Endothelial cell of umbilical vein (primary cell): ENCODE measurements around the gene KCNN3. TPM values are rescaled to one million over a fixed set of nuclear protein-coding genes. Genes with fewer than 3 reads are reported as not detected.

Experiments used
- BruUV-seq: library from RNA; stranded (reverse); fragments of 400-500 nt; replicated peaks from 2 replicates; lab custom pipeline; 2021; lab: Mats Ljungman, UMichigan
- CTCF ChIA-PET: fragments of 300-600, 350-600 bp; sonication (Branson Sonifier 250); formaldehyde crosslinking; loops from one replicate; lab custom pipeline; 2021; ENCODE audit warnings: antibody characterized with exemption, inconsistent platforms; lab: Charles Lee
- POLR2A ChIA-PET: fragments of 300-600, 350-600 bp; sonication (Branson Sonifier 250); formaldehyde crosslinking; loops from one replicate; lab custom pipeline; 2021; ENCODE audit warnings: antibody characterized with exemption, inconsistent platforms; lab: Charles Lee
- DNase-seq: peaks from one replicate; pipeline ENCODE4 v3.0.0-alpha.2; 2011; ENCODE audit warnings: low read depth, low spot score
- FAIRE-seq: peaks from 2 replicates; lab custom pipeline; 2011; peaks lifted over from hg19 to GRCh38; lab: Jason Lieb, UNC
- H2AFZ ChIP-seq: 2 replicates; pipeline ENCODE4 v1.6.0; 2012; ENCODE audit warnings: low read depth, low read length, control low read depth, inconsistent platforms
- H3K27ac ChIP-seq: 2 replicates; pipeline ENCODE4 v1.5.1; 2011; ENCODE audit warnings: low read depth, mild to moderate bottlenecking, control low read depth, low read length, moderate library complexity; ENCODE audit not compliant: insufficient read depth
- H3K27me3 ChIP-seq, 2 experiments: 2 replicates each; pipeline versions ENCODE4 v1.6.0 to v1.6.1; 2011; ENCODE audit warnings: low read length in 2 of 2, mixed read lengths in 1 of 2; ENCODE audit not compliant: control insufficient read depth in 2 of 2, insufficient read depth in 2 of 2
- H3K36me3 ChIP-seq, 2 experiments: 2 replicates in 1 of 2; 3 replicates in 1 of 2; pipeline ENCODE4 v1.5.1; 2011; ENCODE audit warnings: low read length in 2 of 2, mild to moderate bottlenecking in 1 of 2, moderate library complexity in 1 of 2; ENCODE audit not compliant: control insufficient read depth in 2 of 2, insufficient read depth in 2 of 2; ENCODE audit errors: extremely low read depth in 1 of 2
- H3K4me1 ChIP-seq: 3 replicates; pipeline ENCODE4 v1.5.1; 2011; ENCODE audit warnings: mild to moderate bottlenecking, low read length; ENCODE audit not compliant: control insufficient read depth, insufficient read depth; ENCODE audit errors: extremely low read depth
- H3K4me2 ChIP-seq: 2 replicates; pipeline ENCODE4 v1.6.1; 2011; ENCODE audit warnings: low read length, control low read depth, mixed read lengths; ENCODE audit not compliant: insufficient read depth
- H3K4me3 ChIP-seq, 3 experiments: fragments of 200-600 bp in 1 of 3; sonication (generic), shearing (Covaris generic) in 1 of 3; replicated peaks in 1 of 3; 2 replicates each; pipeline ENCODE4 v1.5.1; 2011 to 2016; ENCODE audit warnings: control low read depth in 3 of 3, low read length in 3 of 3, mild to moderate bottlenecking in 2 of 3, inconsistent platforms in 1 of 3, low read depth in 1 of 3, moderate library complexity in 1 of 3; ENCODE audit not compliant: insufficient read depth in 1 of 3
- H3K79me2 ChIP-seq: 2 replicates; pipeline ENCODE4 v1.6.0; 2012; ENCODE audit warnings: low read length, inconsistent platforms; ENCODE audit not compliant: control insufficient read depth, insufficient read depth
- H3K9ac ChIP-seq: replicated peaks from 2 replicates; pipeline ENCODE3; 2011; ENCODE audit warnings: low read length, control low read depth; ENCODE audit not compliant: insufficient read depth; ENCODE audit errors: extremely low read depth
- H3K9me1 ChIP-seq: replicated peaks from 3 replicates; pipeline ENCODE4 v1.6.0; 2011; ENCODE audit warnings: mild to moderate bottlenecking, low read length; ENCODE audit not compliant: control insufficient read depth, insufficient read depth; ENCODE audit errors: extremely low read depth
- H3K9me3 ChIP-seq: replicated peaks from 2 replicates; pipeline ENCODE4 v1.5.1; 2012; ENCODE audit warnings: low read length, inconsistent platforms; ENCODE audit not compliant: control insufficient read depth, insufficient read depth
- H4K20me1 ChIP-seq: replicated peaks from 2 replicates; pipeline ENCODE3; 2011; ENCODE audit warnings: mild to moderate bottlenecking, low read length; ENCODE audit not compliant: control insufficient read depth, insufficient read depth; ENCODE audit errors: extremely low read depth
- CTCF ChIP-seq, 2 donors: IDR thresholded peaks; 1 replicate in 1 of 2; 2 replicates in 1 of 2; pipeline ENCODE4 v1.5.1; 2011; ENCODE audit warnings: low read length in 2 of 2, mild to moderate bottlenecking in 2 of 2, moderate library complexity in 2 of 2, control low read depth in 1 of 2, inconsistent platforms in 1 of 2, low read depth in 1 of 2; ENCODE audit not compliant: insufficient read depth in 1 of 2; ENCODE audit errors: extremely low read depth in 1 of 2
- EZH2 ChIP-seq: IDR thresholded peaks from 2 replicates; pipeline ENCODE4 v1.6.1; 2012; ENCODE audit warnings: borderline replicate concordance, low read depth, mild to moderate bottlenecking, moderate library complexity, low read length, inconsistent platforms; ENCODE audit not compliant: severe bottlenecking
- FOS ChIP-seq: IDR thresholded peaks from 2 replicates; pipeline ENCODE4 v1.6.1; 2011; ENCODE audit warnings: mild to moderate bottlenecking, low read length, moderate library complexity, borderline replicate concordance; ENCODE audit not compliant: insufficient read depth
- GATA2 ChIP-seq: IDR thresholded peaks from 2 replicates; pipeline ENCODE4 v1.7.0; 2011; ENCODE audit warnings: low read depth, mild to moderate bottlenecking, moderate library complexity, mixed read lengths, low read length; ENCODE audit not compliant: insufficient read length, insufficient read depth
- JUN ChIP-seq: IDR thresholded peaks from 2 replicates; pipeline ENCODE4 v1.6.1; 2011; ENCODE audit warnings: borderline replicate concordance, low read depth; ENCODE audit not compliant: insufficient read length, insufficient read depth
- MAX ChIP-seq: IDR thresholded peaks from 2 replicates; pipeline ENCODE4 v1.6.1; 2011; ENCODE audit not compliant: insufficient read depth, insufficient read length
- MYC ChIP-seq: IDR thresholded peaks from one replicate; pipeline ENCODE4 v1.6.1; 2011; ENCODE audit warnings: mild to moderate bottlenecking, low read depth, low read length
- POLR2A ChIP-seq: IDR thresholded peaks from 2 replicates; pipeline ENCODE4 v1.6.1; 2012; ENCODE audit warnings: low read depth, mild to moderate bottlenecking, control low read depth, low read length
- POLR2AphosphoS5 ChIP-seq: IDR thresholded peaks from 2 replicates; pipeline ENCODE4 v1.6.1; 2012; ENCODE audit warnings: low read depth, mild to moderate bottlenecking, control low read depth, low read length, moderate library complexity; ENCODE audit not compliant: insufficient read depth
- dilution Hi-C: fragments of 300-500 bp; cut with MboI; formaldehyde crosslinking; loops from one replicate; pipeline ENCODE4 v1.15.0; 2019; ENCODE audit warnings: low sequenced_read_pairs; ENCODE audit not compliant: extremely low pct_ligation_motif_present
- intact Hi-C: fragments of 100-400 bp; cut with micrococcal nuclease; formaldehyde crosslinking; loops from one replicate; pipeline ENCODE4 v1.10.0; 2022
- polyA plus RNA-seq, 4 experiments: library from polyadenylated mRNA; depleted of rRNA in 3 of 4; stranded (reverse) in 3 of 4; unstranded in 1 of 4; fragments of >200 nt; gene quantifications; 2 replicates each; pipeline versions ENCODE4 v1.2.1 to v1.2.3, GENCODE V29; 2011 to 2012; ENCODE audit warnings: missing spikeins in 1 of 4
- total RNA-seq: library from RNA; stranded (reverse); gene quantifications from 2 replicates; pipeline ENCODE4 v1.2.3, GENCODE V29; 2021

Gene KCNN3
- total and polyA plus RNA-seq, 2 donors (not counting 3 experiments of a cell fraction or from before 2014, with no cell fraction given), result 0.91 to 1.1 TPM

- intact Hi-C loops, result no loop called here
- Histone ChIP-seq H3K79me2 (no peaks in the 10 kb centered on the region), H3K4me3 (no peak overlapping the region), H3K9me1 (no peaks in the 10 kb centered on the region), H3K27me3 (peaks cover 5 to 19% of the 10 kb centered on the region in 2 experiments), H4K20me1 (no peaks in the 10 kb centered on the region), H3K9ac (no peak overlapping the region), H2AFZ (no peak overlapping the region), H3K4me2 (no peak overlapping the region), H3K9me3 (no peaks in the 10 kb centered on the region), H3K27ac (no peak overlapping the region), H3K4me1 (no peaks in the 10 kb centered on the region), H3K36me3 (no peaks in the 10 kb centered on the region)
- no TSS peak for BruUV-seq
- FAIRE-seq, result no peak
- CTCF ChIA-PET, result interaction anchor here (1.1 kb wide), 1 partner anchor 52 kb away, joined by 3 read pairs; no protein-coding TSS in a partner anchor
- no peak for DNase-seq
- dilution Hi-C loops, result no loop called here
- TF ChIP-seq POLR2A, result no peak
- no peak for TF ChIP-seq FOS
- TF ChIP-seq EZH2, result no peak
- no peak for TF ChIP-seq POLR2AphosphoS5
- no peak for TF ChIP-seq GATA2
- TF ChIP-seq MYC, result no peak
- POLR2A ChIA-PET, result no interaction called here
Observed at GRCh38 chr1:154707901-154708463, 162.1 kb downstream of the KCNN3 start.

- DNase-seq, result no peak
- no peak overlapping the region for H3K9ac ChIP-seq
- no TSS peak for BruUV-seq
- dilution Hi-C loops (no loop called here), intact Hi-C loops (no loop called here)
- peaks cover 5 to 21% of the 10 kb centered on the region in 2 experiments for H3K27me3 ChIP-seq
- no peaks in the 10 kb centered on the region for H3K36me3 ChIP-seq
- H3K4me1 ChIP-seq, result no peaks in the 10 kb centered on the region
- TF ChIP-seq GATA2, result no peak
- TF ChIP-seq POLR2AphosphoS5, result no peak
- TF ChIP-seq MAX, result no peak
- TF ChIP-seq JUN, result no peak
- TF ChIP-seq POLR2A, result no peak
- no peak for TF ChIP-seq EZH2
- no peak for TF ChIP-seq FOS
- TF ChIP-seq MYC, result no peak
- TF ChIP-seq CTCF (IDR thresholded peaks at IDR 0.05; ENCODE audit: extremely low read depth in 1 of 2, insufficient read depth in 1 of 2, low read depth in 1 of 2, low read length in 2 of 2), result no peak
- no peak overlapping the region for H3K4me3 ChIP-seq
- no peaks in the 10 kb centered on the region for H4K20me1 ChIP-seq
- H3K27ac ChIP-seq, result no peak overlapping the region
- no peak overlapping the region for H3K4me2 ChIP-seq
- H2AFZ ChIP-seq, result no peak overlapping the region
- ChIA-PET POLR2A (no interaction called here), CTCF (interaction anchor here (0.9 kb wide), 1 partner anchor 8 kb away, joined by 3 read pairs; no protein-coding TSS in a partner anchor)
- H3K9me1 ChIP-seq, result no peaks in the 10 kb centered on the region
- FAIRE-seq, result no peak
- H3K9me3 ChIP-seq, result no peaks in the 10 kb centered on the region
- no peaks in the 10 kb centered on the region for H3K79me2 ChIP-seq
Observed at GRCh38 chr1:154706851-154707250, 163.2 kb downstream of the KCNN3 start.
